ENCODE measurements around the gene TCF7L1. TPM values are rescaled to one million over a fixed set of nuclear protein-coding genes. Genes with fewer than 3 reads are reported as not detected.

TCF7L1 gene
- polyA plus RNA-seq, 3 donors: 0.05 to 0.09 TPM; not detected in 1

GRCh38 chr2:85215448-85216401, 82.5 kb downstream of the TCF7L1 start:
- Histone ChIP-seq H2AFZ (ENCODE audit: insufficient read depth, low read depth, low read length, poor library complexity, severe bottlenecking) (no peak overlapping the region), H3K4me2 (replicated peaks; ENCODE audit: extremely low read depth, low read length, poor library complexity, severe bottlenecking) (no peak overlapping the region), H3K27ac (ENCODE audit: low read depth in 1 of 2, low read length in 2 of 2) (no peak overlapping the region), H4K20me1 (ENCODE audit: insufficient read depth, low read length) (no peaks in the 10 kb centered on the region), H3K36me3 (replicated peaks in 1 of 2; ENCODE audit: control insufficient read depth in 1 of 2, insufficient read depth in 2 of 2, low read length in 2 of 2) (no peaks in the 10 kb centered on the region), H3K27me3 (ENCODE audit: control insufficient read depth in 2 of 2, insufficient read depth in 2 of 2, low read length in 2 of 2) (no peaks in the 10 kb centered on the region), H3K79me2 (ENCODE audit: insufficient read depth, low read length) (no peaks in the 10 kb centered on the region), H3K4me1 (ENCODE audit: control insufficient read depth in 1 of 2, insufficient read depth in 2 of 2, low read length in 2 of 2) (no peaks in the 10 kb centered on the region), H3K9ac (ENCODE audit: insufficient read depth, low read length, poor library complexity, severe bottlenecking) (no peak overlapping the region), H3K9me3 (replicated peaks in 1 of 2; ENCODE audit: control insufficient read depth in 1 of 2, insufficient read depth in 1 of 2, low read length in 2 of 2) (no peaks in the 10 kb centered on the region), H3K4me3 (replicated peaks in 1 of 3; ENCODE audit: low read depth in 2 of 3, low read length in 3 of 3) (no peak overlapping the region)
- Mint-ChIP-seq H3K27me3 (ENCODE audit: low read depth in 3 of 3) (peaks cover 7 to 17% (median 13%) of the 10 kb centered on the region in 3 donors), H3K9me3 (no peaks in the 10 kb centered on the region), H3K27ac (peak overlapping the region in 1 of 7 donors; percentile 17), H3K4me1 (no peaks in the 10 kb centered on the region), H3K36me3 (no peaks in the 10 kb centered on the region), H3K4me3 (no peak overlapping the region)
- intact Hi-C loops (cut with micrococcal nuclease): no loop called here
- TF ChIP-seq, protein P1, sequence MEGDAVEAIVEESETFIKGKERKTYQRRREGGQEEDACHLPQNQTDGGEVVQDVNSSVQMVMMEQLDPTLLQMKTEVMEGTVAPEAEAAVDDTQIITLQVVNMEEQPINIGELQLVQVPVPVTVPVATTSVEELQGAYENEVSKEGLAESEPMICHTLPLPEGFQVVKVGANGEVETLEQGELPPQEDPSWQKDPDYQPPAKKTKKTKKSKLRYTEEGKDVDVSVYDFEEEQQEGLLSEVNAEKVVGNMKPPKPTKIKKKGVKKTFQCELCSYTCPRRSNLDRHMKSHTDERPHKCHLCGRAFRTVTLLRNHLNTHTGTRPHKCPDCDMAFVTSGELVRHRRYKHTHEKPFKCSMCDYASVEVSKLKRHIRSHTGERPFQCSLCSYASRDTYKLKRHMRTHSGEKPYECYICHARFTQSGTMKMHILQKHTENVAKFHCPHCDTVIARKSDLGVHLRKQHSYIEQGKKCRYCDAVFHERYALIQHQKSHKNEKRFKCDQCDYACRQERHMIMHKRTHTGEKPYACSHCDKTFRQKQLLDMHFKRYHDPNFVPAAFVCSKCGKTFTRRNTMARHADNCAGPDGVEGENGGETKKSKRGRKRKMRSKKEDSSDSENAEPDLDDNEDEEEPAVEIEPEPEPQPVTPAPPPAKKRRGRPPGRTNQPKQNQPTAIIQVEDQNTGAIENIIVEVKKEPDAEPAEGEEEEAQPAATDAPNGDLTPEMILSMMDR (IDR thresholded peaks at IDR 0.05): no peak
- no peak for DNase-seq
- 89% methylated on average over 11 of the region's 18 CpGs for WGBS (ENCODE audit: insufficient coverage)

DNA sequence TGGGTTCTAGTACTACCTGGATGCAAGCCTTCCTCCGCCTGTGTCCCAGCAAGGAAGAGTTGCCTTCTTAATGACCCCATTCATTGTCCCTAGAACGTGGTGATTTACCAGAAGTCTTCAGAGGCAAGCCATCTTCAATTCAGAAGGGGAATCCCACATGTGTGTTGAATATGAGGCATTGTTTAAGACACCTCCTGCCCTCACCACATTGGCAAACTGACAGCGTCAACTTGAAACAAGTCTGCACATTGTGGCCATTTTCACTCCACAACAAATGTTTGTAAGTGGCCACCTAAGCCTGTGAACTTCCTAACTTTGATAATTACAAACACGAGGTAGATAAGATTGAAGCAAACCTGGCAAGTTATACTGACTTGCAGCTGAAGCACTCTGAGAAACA, 83.7 kb downstream of the TCF7L1 start:
- no peak overlapping the region for H2AFZ ChIP-seq (ENCODE audit: insufficient read depth, low read depth, low read length, poor library complexity, severe bottlenecking)
- no peaks in the 10 kb centered on the region for H4K20me1 ChIP-seq (ENCODE audit: insufficient read depth, low read length)
- Mint-ChIP-seq H3K4me1 (no peaks in the 10 kb centered on the region), H3K9me3 (no peaks in the 10 kb centered on the region), H3K36me3 (no peaks in the 10 kb centered on the region), H3K27me3 (ENCODE audit: low read depth in 3 of 3) (peaks cover 7 to 21% (median 11%) of the 10 kb centered on the region in 3 donors), H3K27ac (no peak overlapping the region), H3K4me3 (no peak overlapping the region)
- no peak overlapping the region for H3K27ac ChIP-seq (ENCODE audit: low read depth in 1 of 2, low read length in 2 of 2)
- H3K4me1 ChIP-seq (ENCODE audit: control insufficient read depth in 1 of 2, insufficient read depth in 2 of 2, low read length in 2 of 2): no peaks in the 10 kb centered on the region
- intact Hi-C loops (cut with micrococcal nuclease): no loop called here
- no peak overlapping the region for H3K9ac ChIP-seq (ENCODE audit: insufficient read depth, low read length, poor library complexity, severe bottlenecking)
- H3K4me3 ChIP-seq (replicated peaks in 1 of 3; ENCODE audit: low read depth in 2 of 3, low read length in 3 of 3): no peak overlapping the region
- H3K27me3 ChIP-seq (ENCODE audit: control insufficient read depth in 2 of 2, insufficient read depth in 2 of 2, low read length in 2 of 2): no peaks in the 10 kb centered on the region
- H3K9me3 ChIP-seq (replicated peaks in 1 of 2; ENCODE audit: control insufficient read depth in 1 of 2, insufficient read depth in 1 of 2, low read length in 2 of 2): no peaks in the 10 kb centered on the region
- no peak for DNase-seq
- TF ChIP-seq, protein P1 (IDR thresholded peaks at IDR 0.05): no peak
- WGBS (ENCODE audit: insufficient coverage): no CpG with 5 or more reads among the region's 4 CpGs
- no peaks in the 10 kb centered on the region for H3K36me3 ChIP-seq (replicated peaks in 1 of 2; ENCODE audit: control insufficient read depth in 1 of 2, insufficient read depth in 2 of 2, low read length in 2 of 2)
- H3K4me2 ChIP-seq (replicated peaks; ENCODE audit: extremely low read depth, low read length, poor library complexity, severe bottlenecking): no peak overlapping the region
- no peaks in the 10 kb centered on the region for H3K79me2 ChIP-seq (ENCODE audit: insufficient read depth, low read length)

Measured in CD14-positive monocyte (primary cell).